HepG2 (cell line): Measurements from ENCODE around the gene SOX12. TPM values are rescaled to one million over a fixed set of nuclear protein-coding genes. Genes with fewer than 3 reads are reported as not detected.

Source experiments
- BCL6 ChIP-seq: IDR thresholded peaks from 2 replicates; pipeline ENCODE4 v1.6.1; 2016; ENCODE audit warnings: missing genetic modification reagents, missing compliant biosample characterization
- BCLAF1 ChIP-seq: fragments of 450-650 bp; IDR thresholded peaks from 2 replicates; pipeline ENCODE4 v1.6.1; 2017; ENCODE audit warnings: mild to moderate bottlenecking
- CBX1 ChIP-seq: IDR thresholded peaks from one replicate; pipeline ENCODE4 v1.6.1; 2016; ENCODE audit warnings: antibody characterized with exemption, low read depth
- CEBPG ChIP-seq: IDR thresholded peaks from 2 replicates; pipeline ENCODE4 v1.6.1; 2016
- HDAC2 ChIP-seq: sonication (generic); formaldehyde crosslinking; IDR thresholded peaks from 2 replicates; pipeline ENCODE4 v1.4.0; 2020; ENCODE audit warnings: missing genetic modification reagents
- HHEX ChIP-seq: IDR thresholded peaks from 2 replicates; pipeline ENCODE4 v1.6.1; 2016; ENCODE audit warnings: control low read depth
- HNF1A ChIP-seq, 2 experiments: sonication (generic) in 1 of 2; formaldehyde crosslinking in 1 of 2; IDR thresholded peaks; 2 replicates each; pipeline versions ENCODE4 v1.4.0 to v1.6.1; 2016 to 2020; ENCODE audit warnings: borderline replicate concordance in 1 of 2, low read depth in 1 of 2, mild to moderate bottlenecking in 1 of 2, missing genetic modification reagents in 1 of 2
- PITX1 ChIP-seq: sonication (generic); formaldehyde crosslinking; IDR thresholded peaks from 2 replicates; pipeline ENCODE4 v1.5.1; 2020; ENCODE audit warnings: mild to moderate bottlenecking, missing genetic modification reagents
- PTBP1 ChIP-seq: fragments of 200-400 bp; formaldehyde crosslinking; IDR thresholded peaks from 2 replicates; pipeline ENCODE4 v1.6.1; 2018; ENCODE audit warnings: low read length, low read depth; ENCODE audit not compliant: poor library complexity, severe bottlenecking
- RFXANK ChIP-seq: IDR thresholded peaks from 2 replicates; pipeline ENCODE4 v1.6.1; 2016
- SAFB2 ChIP-seq: sonication (generic); formaldehyde crosslinking; IDR thresholded peaks from 2 replicates; pipeline ENCODE4 v1.5.1; 2020; ENCODE audit warnings: missing genetic modification reagents, low read depth, mild to moderate bottlenecking, borderline replicate concordance
- THAP11 ChIP-seq: IDR thresholded peaks from 2 replicates; pipeline ENCODE4 v1.6.1; 2016; ENCODE audit warnings: missing biosample characterization, missing genetic modification reagents
- USF2 ChIP-seq, 2 experiments: sonication (generic) in 1 of 2; formaldehyde crosslinking in 1 of 2; IDR thresholded peaks; 2 replicates each; pipeline versions ENCODE4 v1.5.1 to v1.6.1; 2011 to 2020; ENCODE audit warnings: borderline replicate concordance in 1 of 2, low read depth in 1 of 2, low read length in 1 of 2, mild to moderate bottlenecking in 1 of 2, missing genetic modification reagents in 1 of 2, moderate library complexity in 1 of 2
- ZBTB8A ChIP-seq: sonication (generic); formaldehyde crosslinking; IDR thresholded peaks from 2 replicates; pipeline ENCODE4 v1.4.0; 2020; ENCODE audit warnings: mild to moderate bottlenecking, low read depth, missing genetic modification reagents, borderline replicate concordance
- ZNF263 ChIP-seq: sonication (generic); formaldehyde crosslinking; IDR thresholded peaks from 2 replicates; pipeline ENCODE4 v1.4.0; 2020; ENCODE audit warnings: missing genetic modification reagents
- ZNF547 ChIP-seq: sonication (generic); formaldehyde crosslinking; IDR thresholded peaks from 2 replicates; pipeline ENCODE4 v1.5.1; 2020; ENCODE audit warnings: mild to moderate bottlenecking, missing genetic modification reagents
- ZNF580 ChIP-seq: IDR thresholded peaks from 2 replicates; pipeline ENCODE4 v1.6.1; 2016; ENCODE audit warnings: low read depth, borderline replicate concordance
- ZZZ3 ChIP-seq: sonication (generic); formaldehyde crosslinking; IDR thresholded peaks from 2 replicates; pipeline ENCODE4 v1.4.0; 2020; ENCODE audit warnings: missing genetic modification reagents, mild to moderate bottlenecking, borderline replicate concordance
- polyA plus RNA-seq, 8 experiments: library from polyadenylated mRNA; depleted of rRNA in 3 of 8; stranded (reverse) in 7 of 8; unstranded in 1 of 8; fragments of >200 nt; fragmentation: Illumina TruSeq in 4 of 8; extraction: Trizol in 4 of 8; gene quantifications; 2 replicates each; pipeline versions ENCODE4 v1.2.1 to v1.2.3, GENCODE V29; 2011 to 2016; ENCODE audit warnings: low read depth in 4 of 8, missing spikeins in 1 of 8, mixed read lengths in 1 of 8; ENCODE audit not compliant: insufficient read depth in 1 of 8
- total RNA-seq, 5 experiments: library from RNA; depleted of rRNA; stranded (reverse); fragments of >200 nt; fragmentation: Illumina TruSeq; extraction: Trizol; gene quantifications; 2 replicates each; pipeline ENCODE4 v1.2.3, GENCODE V29; 2016; ENCODE audit warnings: low read depth in 1 of 5

SOX12 gene
- total and polyA plus RNA-seq, 2 of the 13 experiments (the other 11 are each of a cell fraction or from before 2014, with no cell fraction given) = 10.0 to 18.7 TPM

GRCh38 chr20:325045-325888 is at the start of gene SOX12 (continued):
- peak; percentile 22; the same call in 1 of the 2 replicates for TF ChIP-seq HNF1A (IDR thresholded peaks at IDR 0.05; ENCODE audit: low read depth)
- peak; percentile 13; the same call in 1 of the 2 replicates for TF ChIP-seq HNF1A (CRISPR knock-in tag; IDR thresholded peaks at IDR 0.05; ENCODE audit: borderline replicate concordance)
- no peak for TF ChIP-seq ZNF580 (CRISPR knock-in tag)
- peak; percentile 99 for TF ChIP-seq RFXANK (CRISPR knock-in tag)
- no peak; the same call in 1 of the 2 replicates for TF ChIP-seq ZNF547 (CRISPR knock-in tag)
- no peak for TF ChIP-seq USF2 (IDR thresholded peaks at IDR 0.05; ENCODE audit: low read depth, low read length)
- TF ChIP-seq USF2 (CRISPR knock-in tag; IDR thresholded peaks at IDR 0.05; ENCODE audit: borderline replicate concordance) = no peak
- peak; percentile 86 for TF ChIP-seq CBX1
- 0 out of 2 replicates have a peak, but pooled peaks have one; percentile 11 for TF ChIP-seq HDAC2 (CRISPR knock-in tag)
- no peak for TF ChIP-seq BCLAF1
- TF ChIP-seq ZNF263 = 0 out of 2 replicates have a peak, but pooled peaks have one; percentile 7
- TF ChIP-seq ZZZ3 (CRISPR knock-in tag) = no peak
- TF ChIP-seq PTBP1 = peak; percentile 54
- peak; percentile 50; the same call in 1 of the 2 replicates for TF ChIP-seq BCL6 (CRISPR knock-in tag)
- TF ChIP-seq THAP11 (CRISPR knock-in tag) = peak; percentile 60; the same call in 1 of the 2 replicates
- TF ChIP-seq ZBTB8A = no peak; the same call in 1 of the 2 replicates
- TF ChIP-seq HHEX (CRISPR knock-in tag) = no peak; the same call in 1 of the 2 replicates
- TF ChIP-seq PITX1 (CRISPR knock-in tag) = no peak
- TF ChIP-seq SAFB2 (CRISPR knock-in tag) = peak; percentile 77; the same call in 1 of the 2 replicates
- TF ChIP-seq CEBPG (CRISPR knock-in tag) = 0 out of 2 replicates have a peak, but pooled peaks have one; percentile 2
